Lower leg skin (tissue), 4 donors: ENCODE results near the gene SCAPER. TPM values are rescaled to one million over a fixed set of nuclear protein-coding genes. Genes with fewer than 3 reads are reported as not detected.

Source experiments
- DNase-seq, 2 donors: peaks; one replicate each; pipeline ENCODE4 v3.0.0-alpha.2; 2019; ENCODE audit warnings: low spot score in 2 of 2
- H3K4me3 ChIP-seq: fragments of 200-600 bp; sonication (generic); 2 replicates; pipeline ENCODE4 v1.5.1; 2017; ENCODE audit warnings: mild to moderate bottlenecking, low read depth; ENCODE audit not compliant: poor library complexity, severe bottlenecking
- POLR2A ChIP-seq, 2 donors: fragments of 450-650 bp; IDR thresholded peaks; one replicate each; pipeline ENCODE4 v1.6.1; 2016 to 2017; ENCODE audit warnings: antibody characterized with exemption in 2 of 2, mild to moderate bottlenecking in 1 of 2, moderate library complexity in 1 of 2
- WGBS, 2 donors: methylation state at CpG; one replicate each; pipeline ENCODE4 v1.1.5; 2018; 5-methylcytosine and 5-hydroxymethylcytosine counted together
- intact Hi-C: fragments of 100-400 bp; cut with DNase I; formaldehyde crosslinking; loops from one replicate; pipeline ENCODE4 v1.15.0; 2023; ENCODE audit warnings: low total_unique reads
- total RNA-seq, 4 donors: library from RNA; depleted of rRNA; stranded (reverse); fragments of >200 nt; gene quantifications; one replicate each; pipeline ENCODE4 v1.1.0, GENCODE V29; 2016
- TF ChIP-seq, protein P1 (sequence below), 3 donors: fragments of 450-650 bp; IDR thresholded peaks; one replicate each; pipeline ENCODE4 v1.5.1; 2016; ENCODE audit warnings: antibody characterized with exemption in 3 of 3, mild to moderate bottlenecking in 3 of 3, moderate library complexity in 2 of 3

SCAPER gene
- total RNA-seq, 4 donors from 2014 or later: 23.8 to 63.2 (median 32.9) TPM

DNA sequence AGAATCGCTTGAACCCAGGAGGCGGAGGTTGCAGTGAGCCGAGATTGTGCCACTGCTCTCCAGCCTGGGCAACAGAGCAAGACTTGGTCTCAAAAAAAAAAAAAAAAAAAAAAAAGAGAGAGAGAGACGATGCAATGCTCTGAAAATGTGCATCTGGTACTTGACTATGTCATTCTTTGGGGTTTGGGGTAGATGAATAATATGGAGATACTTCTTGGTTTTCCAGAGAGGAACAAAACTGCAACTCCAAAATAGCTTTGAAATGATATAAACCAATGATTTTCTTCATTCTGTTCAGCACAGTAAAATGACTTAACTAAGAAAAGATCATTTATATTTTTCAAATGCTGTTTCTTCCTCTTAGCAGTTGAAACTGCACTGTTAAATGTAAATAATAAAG lies 409.7 kb downstream of the SCAPER start:
- 77 to 95% methylated on average over 4 of the region's 4 CpGs for WGBS, 2 donors
- intact Hi-C loops: no loop called here
- no peak overlapping the region for H3K4me3 ChIP-seq
- no peak for DNase-seq
- no peak for TF ChIP-seq POLR2A (IDR thresholded peaks at IDR 0.05)

DNA sequence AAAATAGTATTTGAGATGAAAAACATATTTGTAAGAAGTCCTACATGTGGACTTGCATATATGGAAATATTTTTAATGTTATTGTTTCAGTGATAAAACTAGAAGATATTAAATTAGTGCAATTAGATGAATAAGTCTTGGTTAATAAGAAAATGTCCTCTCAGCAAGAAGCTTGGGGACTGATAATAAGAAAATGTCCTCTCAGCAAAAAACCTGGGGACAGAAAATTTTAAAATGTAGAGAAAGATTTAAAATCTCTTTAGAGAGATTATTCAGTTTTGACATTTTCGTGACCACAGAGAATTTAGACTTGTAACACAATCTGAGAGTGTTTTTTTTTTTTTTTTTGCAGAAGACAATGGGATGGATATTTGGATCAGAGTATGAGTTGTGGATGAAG lies 412.6 kb downstream of the SCAPER start:
- no peak for DNase-seq
- intact Hi-C loops: no loop called here
- WGBS, 2 donors: 93 to 97% methylated on average over 1 of the region's 1 CpG
- TF ChIP-seq POLR2A (IDR thresholded peaks at IDR 0.05): no peak
- TF ChIP-seq, protein P1, sequence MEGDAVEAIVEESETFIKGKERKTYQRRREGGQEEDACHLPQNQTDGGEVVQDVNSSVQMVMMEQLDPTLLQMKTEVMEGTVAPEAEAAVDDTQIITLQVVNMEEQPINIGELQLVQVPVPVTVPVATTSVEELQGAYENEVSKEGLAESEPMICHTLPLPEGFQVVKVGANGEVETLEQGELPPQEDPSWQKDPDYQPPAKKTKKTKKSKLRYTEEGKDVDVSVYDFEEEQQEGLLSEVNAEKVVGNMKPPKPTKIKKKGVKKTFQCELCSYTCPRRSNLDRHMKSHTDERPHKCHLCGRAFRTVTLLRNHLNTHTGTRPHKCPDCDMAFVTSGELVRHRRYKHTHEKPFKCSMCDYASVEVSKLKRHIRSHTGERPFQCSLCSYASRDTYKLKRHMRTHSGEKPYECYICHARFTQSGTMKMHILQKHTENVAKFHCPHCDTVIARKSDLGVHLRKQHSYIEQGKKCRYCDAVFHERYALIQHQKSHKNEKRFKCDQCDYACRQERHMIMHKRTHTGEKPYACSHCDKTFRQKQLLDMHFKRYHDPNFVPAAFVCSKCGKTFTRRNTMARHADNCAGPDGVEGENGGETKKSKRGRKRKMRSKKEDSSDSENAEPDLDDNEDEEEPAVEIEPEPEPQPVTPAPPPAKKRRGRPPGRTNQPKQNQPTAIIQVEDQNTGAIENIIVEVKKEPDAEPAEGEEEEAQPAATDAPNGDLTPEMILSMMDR (IDR thresholded peaks at IDR 0.05): no peak
- H3K4me3 ChIP-seq: no peak overlapping the region

DNA sequence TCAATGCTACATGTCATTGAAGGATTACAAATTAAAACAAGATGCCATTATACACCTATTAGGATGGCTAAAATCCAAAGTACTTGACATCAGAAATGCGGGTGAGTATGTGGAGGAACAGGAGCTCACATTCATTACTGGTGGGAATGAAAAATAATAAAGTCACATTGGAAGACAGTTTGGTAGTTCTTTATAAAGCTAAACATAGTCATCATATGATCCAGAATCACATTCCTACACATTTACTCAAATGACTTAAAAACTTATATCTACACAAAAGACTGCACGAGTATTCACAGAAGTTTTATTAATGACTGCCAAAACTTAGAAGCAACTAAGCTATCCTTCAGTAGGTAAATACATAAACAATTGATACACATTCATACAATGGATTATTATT lies 421.4 kb downstream of the SCAPER start:
- DNase-seq: no peak
- no peak overlapping the region for H3K4me3 ChIP-seq
- WGBS, 2 donors: 94 to 95% methylated on average over 2 of the region's 2 CpGs
- TF ChIP-seq POLR2A (IDR thresholded peaks at IDR 0.05): no peak
- TF ChIP-seq, protein P1 (IDR thresholded peaks at IDR 0.05): no peak
- intact Hi-C loops: no loop called here

DNA sequence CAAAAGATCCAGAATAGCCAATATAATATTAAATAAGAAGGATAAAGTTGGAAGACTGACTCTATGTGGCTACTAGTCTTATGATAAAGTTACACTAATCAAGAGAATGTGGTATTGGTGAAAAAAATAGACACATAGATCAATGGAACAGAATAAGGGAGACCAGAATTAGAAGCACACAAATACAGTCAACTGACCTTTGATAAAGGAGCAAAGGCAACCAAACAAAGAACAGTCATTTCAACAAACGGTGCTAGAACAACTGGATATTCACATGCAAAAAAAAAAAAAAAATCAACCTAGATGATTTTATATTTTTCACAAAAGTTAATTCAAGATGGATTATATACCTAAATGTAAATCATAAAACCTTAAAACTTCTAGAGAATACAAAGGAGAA lies 422.1 kb downstream of the SCAPER start:
- DNase-seq: no peak
- H3K4me3 ChIP-seq: no peak overlapping the region
- intact Hi-C loops: no loop called here
- 93 to 96% methylated on average over 1 of the region's 1 CpG for WGBS, 2 donors
- no peak for TF ChIP-seq POLR2A (IDR thresholded peaks at IDR 0.05)
- TF ChIP-seq, protein P1 (IDR thresholded peaks at IDR 0.05): no peak

DNA sequence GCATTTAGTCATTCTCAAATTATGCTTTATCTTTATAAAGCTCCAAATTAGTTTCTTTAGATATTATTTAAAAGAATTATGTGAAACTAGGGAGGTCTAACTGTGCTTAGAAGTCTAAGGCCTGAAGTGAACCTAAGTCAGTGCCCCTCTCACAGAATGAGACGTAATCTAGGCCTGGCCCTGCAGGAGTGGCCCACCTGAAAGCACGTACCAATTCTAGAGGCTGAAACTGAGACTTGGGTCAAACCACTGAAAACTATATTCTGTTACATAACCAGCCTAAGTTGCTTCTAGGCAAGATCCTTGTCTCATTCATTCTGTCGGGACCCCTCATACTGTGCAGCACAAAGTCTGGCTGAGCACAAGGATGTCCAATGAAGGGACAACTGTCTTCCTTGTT lies 424.9 kb downstream of the SCAPER start:
- DNase-seq: no peak
- H3K4me3 ChIP-seq: no peak overlapping the region
- 96% methylated on average over 3 of the region's 3 CpGs for WGBS, 2 donors
- TF ChIP-seq, protein P1 (IDR thresholded peaks at IDR 0.05): no peak
- intact Hi-C loops: no loop called here

DNA sequence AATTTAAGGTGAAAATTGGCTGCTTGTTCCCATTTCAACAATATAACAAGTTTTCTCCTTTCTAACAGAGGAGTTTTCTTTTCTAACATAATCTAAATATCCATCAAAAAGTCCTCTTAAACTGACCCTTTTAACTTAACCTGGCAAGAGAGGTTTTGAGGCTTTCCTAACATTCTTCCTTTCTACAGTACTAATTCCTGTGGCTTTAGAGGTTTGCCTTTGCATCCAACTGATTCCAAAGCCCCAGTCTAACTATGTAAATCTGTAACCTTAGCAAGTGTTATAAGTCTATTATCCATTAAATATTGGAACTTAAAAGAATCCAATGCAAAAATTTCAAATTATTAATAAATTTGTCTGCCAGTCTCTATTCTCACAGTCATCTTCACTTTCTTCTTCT lies 434.4 kb downstream of the SCAPER start:
- TF ChIP-seq, protein P1 (IDR thresholded peaks at IDR 0.05): no peak
- TF ChIP-seq POLR2A (IDR thresholded peaks at IDR 0.05): no peak
- H3K4me3 ChIP-seq: no peak overlapping the region
- intact Hi-C loops: no loop called here
- DNase-seq: no peak
